Mesenchymal stem cell (in vitro differentiated cells and primary cell): ENCODE data around the gene TUBB6.

Source experiments
- DNase-seq: peaks from one replicate; pipeline ENCODE4 v3.0.0-alpha.2; 2013
- H2AFZ ChIP-seq: one replicate; pipeline ENCODE4 v1.6.1; 2013; ENCODE audit warnings: low read depth, mild to moderate bottlenecking, control low read depth, inconsistent platforms, low read length, moderate library complexity
- H2AK5ac ChIP-seq: 2 replicates; pipeline ENCODE4 v1.6.1; 2013; ENCODE audit warnings: low read length, moderate library complexity, mild to moderate bottlenecking, inconsistent platforms; ENCODE audit not compliant: severe bottlenecking
- H2BK120ac ChIP-seq: one replicate; pipeline ENCODE4 v1.6.1; 2013; ENCODE audit warnings: low read depth, mild to moderate bottlenecking, inconsistent platforms, low read length, moderate library complexity
- H2BK12ac ChIP-seq, 2 experiments: one replicate each; pipeline ENCODE4 v1.6.1; 2013; ENCODE audit warnings: inconsistent platforms in 2 of 2, low read length in 2 of 2, mild to moderate bottlenecking in 2 of 2, moderate library complexity in 2 of 2, control low read depth in 1 of 2
- H2BK15ac ChIP-seq: one replicate; pipeline ENCODE4 v1.6.1; 2013; ENCODE audit warnings: mild to moderate bottlenecking, low read depth, inconsistent platforms; ENCODE audit not compliant: poor library complexity, severe bottlenecking
- H2BK5ac ChIP-seq: 2 replicates; pipeline ENCODE4 v1.6.1; 2013; ENCODE audit warnings: low read depth, mild to moderate bottlenecking, low read length, control low read depth, inconsistent platforms; ENCODE audit not compliant: poor library complexity, severe bottlenecking
- H3K14ac ChIP-seq, 2 experiments: one replicate each; pipeline ENCODE4 v1.6.1; 2013; ENCODE audit warnings: inconsistent platforms in 2 of 2, low read length in 2 of 2, control low read depth in 1 of 2, mild to moderate bottlenecking in 1 of 2, moderate library complexity in 1 of 2
- H3K18ac ChIP-seq, 2 experiments: one replicate each; pipeline ENCODE4 v1.6.1; 2013; ENCODE audit warnings: inconsistent platforms in 2 of 2, low read length in 2 of 2, control low read depth in 1 of 2, low read depth in 1 of 2, mild to moderate bottlenecking in 1 of 2
- H3K23ac ChIP-seq, 2 experiments: one replicate each; pipeline ENCODE4 v1.6.1; 2013; ENCODE audit warnings: inconsistent platforms in 2 of 2, low read length in 2 of 2, mild to moderate bottlenecking in 2 of 2, moderate library complexity in 2 of 2, control low read depth in 1 of 2
- H3K27ac ChIP-seq: 2 replicates; pipeline ENCODE4 v1.5.1; 2013; ENCODE audit warnings: mild to moderate bottlenecking, moderate library complexity, low read length, control low read depth, inconsistent platforms; ENCODE audit not compliant: poor library complexity, severe bottlenecking
- H3K27me3 ChIP-seq, 2 experiments: 2 replicates each; pipeline versions ENCODE4 v1.6.1 to v1.7.0; 2013; ENCODE audit warnings: low read length in 2 of 2, mild to moderate bottlenecking in 2 of 2, moderate library complexity in 2 of 2, control low read depth in 1 of 2, inconsistent platforms in 1 of 2; ENCODE audit not compliant: control insufficient read depth in 1 of 2, insufficient read depth in 1 of 2
- H3K36me3 ChIP-seq, 2 experiments: 2 replicates each; pipeline versions ENCODE4 v1.6.1 to v1.7.0; 2013; ENCODE audit warnings: low read length in 2 of 2, control low read depth in 1 of 2, inconsistent platforms in 1 of 2, low read depth in 1 of 2, mild to moderate bottlenecking in 1 of 2; ENCODE audit not compliant: insufficient read depth in 2 of 2, control insufficient read depth in 1 of 2
- H3K4ac ChIP-seq, 2 experiments: one replicate each; pipeline ENCODE4 v1.6.1; 2013; ENCODE audit warnings: inconsistent platforms in 2 of 2, low read length in 2 of 2, mild to moderate bottlenecking in 2 of 2, moderate library complexity in 2 of 2, control low read depth in 1 of 2, low read depth in 1 of 2
- H3K4me1 ChIP-seq: 2 replicates; pipeline ENCODE4 v1.6.1; 2013; ENCODE audit warnings: low read depth, low read length, control low read depth; ENCODE audit not compliant: control insufficient read depth, insufficient read depth
- H3K4me2 ChIP-seq: 2 replicates; pipeline ENCODE4 v1.6.1; 2013; ENCODE audit warnings: low read length, mild to moderate bottlenecking, inconsistent platforms; ENCODE audit not compliant: poor library complexity, severe bottlenecking
- H3K4me3 ChIP-seq, 2 experiments: 2 replicates each; pipeline versions ENCODE4 v1.5.1 to v1.7.0; 2013; ENCODE audit warnings: low read length in 2 of 2, mild to moderate bottlenecking in 2 of 2, control low read depth in 1 of 2, low read depth in 1 of 2; ENCODE audit not compliant: insufficient read depth in 1 of 2
- H3K79me1 ChIP-seq: replicated peaks from 2 replicates; pipeline ENCODE4 v1.6.1; 2013; ENCODE audit warnings: mild to moderate bottlenecking, control low read depth, low read length, inconsistent platforms; ENCODE audit not compliant: poor library complexity, severe bottlenecking
- H3K9ac ChIP-seq: 2 replicates; pipeline ENCODE4 v1.7.0; 2013; ENCODE audit warnings: mild to moderate bottlenecking, low read length, moderate library complexity
- H3K9me3 ChIP-seq: 2 replicates; pipeline ENCODE4 v1.7.0; 2013; ENCODE audit warnings: mild to moderate bottlenecking, low read length; ENCODE audit not compliant: control insufficient read depth
- H4K8ac ChIP-seq: one replicate; pipeline ENCODE4 v1.6.1; 2013; ENCODE audit warnings: inconsistent platforms, mild to moderate bottlenecking, low read length, moderate library complexity
- H4K91ac ChIP-seq: one replicate; pipeline ENCODE4 v1.6.1; 2013; ENCODE audit warnings: mild to moderate bottlenecking, low read length, inconsistent platforms
- WGBS: methylation state at CpG from one replicate; pipeline ENCODE4 v1.1.7; 2013; ENCODE audit warnings: mixed read lengths; 5-methylcytosine and 5-hydroxymethylcytosine counted together

TUBB6 gene

DNA sequence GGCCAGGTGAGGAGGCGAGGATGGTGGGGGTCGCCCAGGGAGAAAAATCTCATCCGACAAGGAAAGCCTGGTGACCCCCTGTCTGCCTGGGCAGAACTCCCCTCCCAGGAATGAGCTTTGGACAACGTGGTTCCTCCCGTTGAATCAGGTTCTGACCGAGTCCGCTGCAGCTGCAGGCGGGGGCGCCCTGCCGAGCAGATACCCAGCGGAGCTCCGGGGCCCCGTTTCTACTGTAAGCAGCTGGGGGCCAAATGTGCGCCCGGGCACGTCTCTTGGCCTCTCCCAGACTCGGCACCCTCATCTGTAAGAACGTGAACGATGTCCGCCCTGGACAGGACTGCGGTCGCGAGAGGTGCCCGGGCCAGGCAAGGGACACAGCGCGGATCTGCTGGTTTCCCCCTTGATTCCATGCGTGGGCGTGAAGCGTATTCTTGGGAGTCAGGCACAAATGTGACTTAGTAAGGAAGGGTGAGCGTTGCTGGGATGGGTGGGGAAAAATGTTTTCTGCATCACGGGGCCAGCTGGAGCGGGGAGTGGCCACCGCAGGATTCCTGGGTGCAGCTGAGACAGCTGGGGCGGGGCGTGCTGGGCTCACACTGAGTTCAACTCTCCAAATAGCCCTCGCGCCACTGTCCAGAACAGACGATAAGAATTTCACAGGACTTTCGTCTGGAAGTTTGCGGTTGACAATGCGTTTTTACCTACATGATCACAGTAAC is 20.2 kb upstream of the TUBB6 start:
- Histone ChIP-seq H2BK5ac (no peak overlapping the region), H3K27me3 (no peaks in the 10 kb centered on the region), H3K27ac (peak overlapping the region; percentile 60), H4K91ac (peak overlapping the region; percentile 29), H2AK5ac (no peak overlapping the region), H3K9ac (peak overlapping the region; percentile 90), H2BK12ac (peak overlapping the region in 1 of 2 experiments; percentile 89), H3K79me1 (no peaks in the 10 kb centered on the region), H2BK15ac (no peak overlapping the region), H3K18ac (peak overlapping the region; percentile 38 to 90), H3K9me3 (no peaks in the 10 kb centered on the region), H3K23ac (no peak overlapping the region), H3K4me1 (peaks cover 19% of the 10 kb centered on the region), H3K4ac (peak overlapping the region; percentile 56 to 75), H3K4me2 (peak overlapping the region; percentile 55), H3K4me3 (peak overlapping the region; percentile 48 to 83), H2BK120ac (no peak overlapping the region), H4K8ac (peak overlapping the region; percentile 72), H2AFZ (no peak overlapping the region), H3K14ac (peak overlapping the region in 1 of 2 experiments; percentile 68), H3K36me3 (no peaks in the 10 kb centered on the region)
- 2% methylated on average over 41 of the region's 41 CpGs for WGBS
- peak; percentile 90 for DNase-seq

DNA sequence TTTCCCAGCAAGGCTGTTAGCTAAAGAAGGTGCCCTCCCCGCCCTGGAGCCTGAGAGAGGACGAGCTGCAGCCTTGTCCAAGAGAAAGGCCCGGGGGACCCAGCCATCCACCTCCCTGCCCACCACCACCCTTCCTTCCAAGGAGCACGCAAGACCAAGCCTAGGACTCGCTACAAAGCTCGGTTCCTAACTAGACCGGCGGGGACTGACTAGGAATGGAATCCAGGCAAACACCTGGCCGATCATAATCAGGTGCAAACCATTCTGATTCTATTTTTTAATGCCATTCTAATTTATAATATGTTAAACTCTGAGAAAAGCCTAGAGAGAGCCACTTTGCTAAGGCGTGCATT is 19.7 kb upstream of the TUBB6 start:
- Histone ChIP-seq H4K8ac (no peak overlapping the region), H3K36me3 (no peaks in the 10 kb centered on the region), H3K79me1 (no peaks in the 10 kb centered on the region), H3K14ac (no peak overlapping the region), H3K27me3 (no peaks in the 10 kb centered on the region), H3K9ac (peak overlapping the region; percentile 90), H2AK5ac (no peak overlapping the region), H2BK120ac (no peak overlapping the region), H3K9me3 (no peaks in the 10 kb centered on the region), H3K18ac (no peak overlapping the region), H4K91ac (no peak overlapping the region), H3K4me2 (peak overlapping the region; percentile 55), H2AFZ (no peak overlapping the region), H3K4me3 (peak overlapping the region in 1 of 2 experiments; percentile 83), H3K27ac (peak overlapping the region; percentile 39), H2BK5ac (no peak overlapping the region), H2BK12ac (peak overlapping the region; percentile 7 to 45), H2BK15ac (no peak overlapping the region), H3K23ac (no peak overlapping the region), H3K4me1 (peaks cover 18% of the 10 kb centered on the region), H3K4ac (peak overlapping the region in 1 of 2 experiments; percentile 88)
- no peak for DNase-seq
- 6% methylated on average over 7 of the region's 10 CpGs for WGBS

- H4K8ac ChIP-seq = peak overlapping the region; percentile 62
- H2BK120ac ChIP-seq = no peak overlapping the region
- no peak overlapping the region for H2AK5ac ChIP-seq
- H3K14ac ChIP-seq = no peak overlapping the region
- peaks cover 18% of the 10 kb centered on the region for H3K4me1 ChIP-seq
- H2BK15ac ChIP-seq = no peak overlapping the region
- no peak overlapping the region for H3K9ac ChIP-seq
- no peak overlapping the region for H2AFZ ChIP-seq
- no peak overlapping the region for H3K18ac ChIP-seq
- H3K4ac ChIP-seq = no peak overlapping the region
- no peak overlapping the region for H2BK5ac ChIP-seq
- no peaks in the 10 kb centered on the region for H3K9me3 ChIP-seq
- H3K27ac ChIP-seq = no peak overlapping the region
- H3K4me2 ChIP-seq = no peak overlapping the region
- H3K23ac ChIP-seq = no peak overlapping the region
- no peaks in the 10 kb centered on the region for H3K79me1 ChIP-seq
- H4K91ac ChIP-seq = no peak overlapping the region
- no peak overlapping the region for H3K4me3 ChIP-seq
- WGBS = 70% methylated on average over 1 of the region's 2 CpGs
- DNase-seq = no peak
- peak overlapping the region in 1 of 2 experiments; percentile 3 for H2BK12ac ChIP-seq
- no peaks in the 10 kb centered on the region for H3K27me3 ChIP-seq
- no peaks in the 10 kb centered on the region for H3K36me3 ChIP-seq
These were observed 18.0 kb upstream of the TUBB6 start for GRCh38 chr18:12290086-12290485.

DNA sequence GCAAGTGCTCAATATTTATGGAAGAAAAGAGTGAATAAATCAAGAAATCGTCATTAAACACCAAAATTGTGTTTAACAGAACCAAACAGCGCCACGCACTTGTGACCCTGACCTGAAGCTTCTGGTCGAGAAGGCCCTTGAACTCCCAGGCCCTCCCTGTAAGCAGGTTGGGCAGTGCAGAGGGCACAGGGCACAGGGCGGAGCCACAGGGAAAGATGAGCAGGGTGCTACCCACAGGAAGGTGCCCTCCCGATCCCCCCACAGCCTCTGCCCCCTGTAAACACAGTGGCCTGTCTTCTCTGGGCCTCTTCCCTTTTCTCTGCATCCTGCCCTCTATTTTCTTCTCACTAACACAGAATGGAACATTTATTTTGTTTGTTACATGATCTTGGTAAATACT is 16.9 kb upstream of the TUBB6 start:
- H3K9me3 ChIP-seq = no peaks in the 10 kb centered on the region
- H3K27ac ChIP-seq = no peak overlapping the region
- DNase-seq = no peak
- no peaks in the 10 kb centered on the region for H3K36me3 ChIP-seq
- no peak overlapping the region for H3K4me2 ChIP-seq
- no peaks in the 10 kb centered on the region for H3K27me3 ChIP-seq
- H2AFZ ChIP-seq = no peak overlapping the region
- peaks cover 20% of the 10 kb centered on the region for H3K4me1 ChIP-seq
- no peak overlapping the region for H2BK15ac ChIP-seq
- 97% methylated on average over 5 of the region's 6 CpGs for WGBS
- no peak overlapping the region for H3K4me3 ChIP-seq
- H2BK5ac ChIP-seq = no peak overlapping the region
- H2BK12ac ChIP-seq = peak overlapping the region in 1 of 2 experiments; percentile 61
- H3K14ac ChIP-seq = no peak overlapping the region
- H3K23ac ChIP-seq = no peak overlapping the region
- H2AK5ac ChIP-seq = no peak overlapping the region
- no peak overlapping the region for H3K18ac ChIP-seq
- H3K79me1 ChIP-seq = no peaks in the 10 kb centered on the region
- H2BK120ac ChIP-seq = no peak overlapping the region
- no peak overlapping the region for H3K4ac ChIP-seq
- H4K91ac ChIP-seq = no peak overlapping the region
- H4K8ac ChIP-seq = no peak overlapping the region
- no peak overlapping the region for H3K9ac ChIP-seq
